ENCODE data around the gene PUS7.

PUS7 gene

GRCh38 chr7:105512415-105512814 lies 9.7 kb downstream of the PUS7 start:
- DNase-seq (ENCODE audit: low read depth): no peak
- TF ChIP-seq CTCF (IDR thresholded peaks at IDR 0.05; ENCODE audit: low read depth, low read length) (no peak), MAX (IDR thresholded peaks at IDR 0.05; ENCODE audit: low read depth, low read length) (no peak), MYC (IDR thresholded peaks at IDR 0.05; ENCODE audit: low read depth, low read length) (no peak), POLR2A (IDR thresholded peaks at IDR 0.05; ENCODE audit: extremely low read depth, insufficient read length) (no peak)
- no peak overlapping the region for H3K4me3 ChIP-seq (ENCODE audit: low read depth, low read length)

GRCh38 chr7:105502173-105502572 lies 19.9 kb downstream of the PUS7 start:
- H3K4me3 ChIP-seq (ENCODE audit: low read depth, low read length): no peak overlapping the region
- no peak for TF ChIP-seq MYC (IDR thresholded peaks at IDR 0.05; ENCODE audit: low read depth, low read length)
- TF ChIP-seq MAX (IDR thresholded peaks at IDR 0.05; ENCODE audit: low read depth, low read length): no peak
- no peak for TF ChIP-seq POLR2A (IDR thresholded peaks at IDR 0.05; ENCODE audit: extremely low read depth, insufficient read length)
- DNase-seq (ENCODE audit: low read depth): no peak

- no peak overlapping the region for H3K4me3 ChIP-seq (ENCODE audit: low read depth, low read length)
- no peak for DNase-seq (ENCODE audit: low read depth)
- no peak for TF ChIP-seq CTCF (IDR thresholded peaks at IDR 0.05; ENCODE audit: low read depth, low read length)
- no peak for TF ChIP-seq MYC (IDR thresholded peaks at IDR 0.05; ENCODE audit: low read depth, low read length)
- TF ChIP-seq MAX (IDR thresholded peaks at IDR 0.05; ENCODE audit: low read depth, low read length): no peak
- no peak for TF ChIP-seq POLR2A (IDR thresholded peaks at IDR 0.05; ENCODE audit: extremely low read depth, insufficient read length)
These were observed 25.1 kb downstream of the PUS7 start for GRCh38 chr7:105497016-105497415.

GRCh38 chr7:105496521-105496920 lies 25.6 kb downstream of the PUS7 start:
- DNase-seq (ENCODE audit: low read depth): no peak
- no peak overlapping the region for H3K4me3 ChIP-seq (ENCODE audit: low read depth, low read length)
- no peak for TF ChIP-seq POLR2A (IDR thresholded peaks at IDR 0.05; ENCODE audit: extremely low read depth, insufficient read length)
- TF ChIP-seq MYC (IDR thresholded peaks at IDR 0.05; ENCODE audit: low read depth, low read length): no peak
- no peak for TF ChIP-seq CTCF (IDR thresholded peaks at IDR 0.05; ENCODE audit: low read depth, low read length)
- TF ChIP-seq MAX (IDR thresholded peaks at IDR 0.05; ENCODE audit: low read depth, low read length): no peak

GRCh38 chr7:105493923-105494315 lies 28.2 kb downstream of the PUS7 start:
- no peak overlapping the region for H3K4me3 ChIP-seq (ENCODE audit: low read depth, low read length)
- DNase-seq (ENCODE audit: low read depth): no peak
- TF ChIP-seq MAX (IDR thresholded peaks at IDR 0.05; ENCODE audit: low read depth, low read length): no peak

- no peak for TF ChIP-seq POLR2A (IDR thresholded peaks at IDR 0.05; ENCODE audit: extremely low read depth, insufficient read length)
- TF ChIP-seq MAX (IDR thresholded peaks at IDR 0.05; ENCODE audit: low read depth, low read length): no peak
- no peak for TF ChIP-seq CTCF (IDR thresholded peaks at IDR 0.05; ENCODE audit: low read depth, low read length)
- no peak for TF ChIP-seq MYC (IDR thresholded peaks at IDR 0.05; ENCODE audit: low read depth, low read length)
- DNase-seq (ENCODE audit: low read depth): no peak
These were observed 28.7 kb downstream of the PUS7 start for GRCh38 chr7:105493196-105493922.

More at GRCh38 chr7:105493196-105493922, 28.7 kb downstream of the PUS7 start:
- H3K4me3 ChIP-seq (ENCODE audit: low read depth, low read length): no peak overlapping the region

Measured in NB4 (cell line).